ENCODE data around the gene NDOR1. TPM values are rescaled to one million over a fixed set of nuclear protein-coding genes. Genes with fewer than 3 reads are reported as not detected.

Gene NDOR1
- total RNA-seq, 1 donor from 2014 or later: 40.2 TPM

- Mint-ChIP-seq H3K4me3 (ENCODE audit: low read depth) (peak within 1 kb of the TSS; percentile 83), H3K9me3 (no peaks in the 10 kb centered on the region)
- intact Hi-C loops (cut with micrococcal nuclease): loop anchor here (1.0 to 5.0 kb wide), 3 partner anchors 12 to 73 kb away; partner anchors contain the start of genes ANAPC2 and SSNA1
These were observed 4.9 kb upstream of the NDOR1 start, which contains the start of gene TPRN for GRCh38 chr9:137200311-137201204. TSS of gene TPRN (minus strand) at chr9:137200741. CDS start at chr9:137200711, 30 bp downstream.

GRCh38 chr9:137201205-137201868 lies 4.2 kb upstream of the NDOR1 start:
- peak overlapping the region; percentile 82 for H3K4me3 Mint-ChIP-seq (ENCODE audit: low read depth)
- H3K9me3 Mint-ChIP-seq: no peaks in the 10 kb centered on the region
- no peak for DNase-seq (ENCODE audit: low spot score)
- H3K4me1 Mint-ChIP-seq (ENCODE audit: low read depth): peaks cover 21% of the 10 kb centered on the region
- intact Hi-C loops (cut with micrococcal nuclease): loop anchor here (5.0 kb wide), 1 partner anchor 74 kb away; no protein-coding TSS in a partner anchor
- H3K27ac Mint-ChIP-seq: peak overlapping the region; percentile 69
- H3K36me3 Mint-ChIP-seq (ENCODE audit: low read depth): peaks cover 9% of the 10 kb centered on the region
- no peaks in the 10 kb centered on the region for H3K27me3 Mint-ChIP-seq (ENCODE audit: low read depth)

More at GRCh38 chr9:137200311-137201204, 4.9 kb upstream of the NDOR1 start, which contains the start of gene TPRN:
- Mint-ChIP-seq H3K36me3 (ENCODE audit: low read depth) (peaks cover 9% of the 10 kb centered on the region), H3K27ac (peak within 1 kb of the TSS; percentile 69), H3K4me1 (ENCODE audit: low read depth) (peaks cover 20% of the 10 kb centered on the region), H3K27me3 (ENCODE audit: low read depth) (no peaks in the 10 kb centered on the region)
- peak; percentile 99 for DNase-seq (ENCODE audit: low spot score)

GRCh38 chr9:137202966-137203365 lies 2.5 kb upstream of the NDOR1 start:
- Mint-ChIP-seq H3K27me3 (ENCODE audit: low read depth) (no peaks in the 10 kb centered on the region), H3K4me1 (ENCODE audit: low read depth) (peaks cover 34% of the 10 kb centered on the region), H3K36me3 (ENCODE audit: low read depth) (peaks cover 22% of the 10 kb centered on the region), H3K9me3 (no peaks in the 10 kb centered on the region), H3K27ac (no peak overlapping the region), H3K4me3 (ENCODE audit: low read depth) (peak overlapping the region; percentile 8)
- intact Hi-C loops (cut with micrococcal nuclease): loop anchor here (5.0 kb wide), 1 partner anchor 76 kb away; no protein-coding TSS in a partner anchor
- DNase-seq (ENCODE audit: low spot score): no peak

GRCh38 chr9:137204731-137205125 lies 772 bp upstream of the NDOR1 start:
- intact Hi-C loops (cut with micrococcal nuclease): loop anchor here (1.0 to 5.0 kb wide), 2 partner anchors 16 to 77 kb away; partner anchors contain the start of genes ANAPC2 and SSNA1
- Mint-ChIP-seq H3K27ac (peak overlapping the region; percentile 82), H3K36me3 (ENCODE audit: low read depth) (peaks cover 31% of the 10 kb centered on the region), H3K27me3 (ENCODE audit: low read depth) (no peaks in the 10 kb centered on the region), H3K4me1 (ENCODE audit: low read depth) (peaks cover 32% of the 10 kb centered on the region), H3K9me3 (no peaks in the 10 kb centered on the region), H3K4me3 (ENCODE audit: low read depth) (peak overlapping the region; percentile 93)
- no peak for DNase-seq (ENCODE audit: low spot score)

- Mint-ChIP-seq H3K9me3 (no peaks in the 10 kb centered on the region), H3K4me3 (ENCODE audit: low read depth) (peak overlapping the region; percentile 93), H3K36me3 (ENCODE audit: low read depth) (peaks cover 31% of the 10 kb centered on the region), H3K27me3 (ENCODE audit: low read depth) (no peaks in the 10 kb centered on the region), H3K27ac (peak overlapping the region; percentile 87), H3K4me1 (ENCODE audit: low read depth) (peaks cover 28% of the 10 kb centered on the region)
- intact Hi-C loops (cut with micrococcal nuclease): no loop called here
- no peak for DNase-seq (ENCODE audit: low spot score)
These were observed 1.1 kb downstream of the NDOR1 start for GRCh38 chr9:137206602-137207001.

- H3K9me3 Mint-ChIP-seq: no peaks in the 10 kb centered on the region
- H3K27ac Mint-ChIP-seq: no peak overlapping the region
- H3K4me1 Mint-ChIP-seq (ENCODE audit: low read depth): peaks cover 11% of the 10 kb centered on the region
- H3K36me3 Mint-ChIP-seq (ENCODE audit: low read depth): peaks cover 24% of the 10 kb centered on the region
- no peak overlapping the region for H3K4me3 Mint-ChIP-seq (ENCODE audit: low read depth)
- no peak for DNase-seq (ENCODE audit: low spot score)
- no peaks in the 10 kb centered on the region for H3K27me3 Mint-ChIP-seq (ENCODE audit: low read depth)
- intact Hi-C loops (cut with micrococcal nuclease): no loop called here
These were observed 6.0 kb downstream of the NDOR1 start for GRCh38 chr9:137211532-137211931.

- no peak overlapping the region for H3K4me3 Mint-ChIP-seq (ENCODE audit: low read depth)
- no peak for DNase-seq (ENCODE audit: low spot score)
- H3K27me3 Mint-ChIP-seq (ENCODE audit: low read depth): no peaks in the 10 kb centered on the region
- H3K27ac Mint-ChIP-seq: no peak overlapping the region
- no peaks in the 10 kb centered on the region for H3K9me3 Mint-ChIP-seq
- H3K36me3 Mint-ChIP-seq (ENCODE audit: low read depth): peaks cover 14% of the 10 kb centered on the region
- peaks cover 1% of the 10 kb centered on the region for H3K4me1 Mint-ChIP-seq (ENCODE audit: low read depth)
- intact Hi-C loops (cut with micrococcal nuclease): no loop called here
These were observed 7.0 kb downstream of the NDOR1 start for GRCh38 chr9:137212520-137212919.

- intact Hi-C loops (cut with micrococcal nuclease): no loop called here
These were observed 7.9 kb downstream of the NDOR1 start for GRCh38 chr9:137213160-137214060.

GRCh38 chr9:137214620-137215019 lies 9.1 kb downstream of the NDOR1 start:
- H3K27me3 Mint-ChIP-seq (ENCODE audit: low read depth): no peaks in the 10 kb centered on the region
- no peak for DNase-seq (ENCODE audit: low spot score)
- intact Hi-C loops (cut with micrococcal nuclease): no loop called here
- no peaks in the 10 kb centered on the region for H3K9me3 Mint-ChIP-seq
- H3K36me3 Mint-ChIP-seq (ENCODE audit: low read depth): peaks cover 3% of the 10 kb centered on the region
- no peaks in the 10 kb centered on the region for H3K4me1 Mint-ChIP-seq (ENCODE audit: low read depth)
- no peak overlapping the region for H3K27ac Mint-ChIP-seq
- H3K4me3 Mint-ChIP-seq (ENCODE audit: low read depth): no peak overlapping the region

More at GRCh38 chr9:137213160-137214060, 7.9 kb downstream of the NDOR1 start:
- Mint-ChIP-seq H3K4me3 (ENCODE audit: low read depth) (no peak overlapping the region), H3K27ac (no peak overlapping the region), H3K27me3 (ENCODE audit: low read depth) (no peaks in the 10 kb centered on the region), H3K36me3 (ENCODE audit: low read depth) (peaks cover 10% of the 10 kb centered on the region), H3K9me3 (no peaks in the 10 kb centered on the region), H3K4me1 (ENCODE audit: low read depth) (no peaks in the 10 kb centered on the region)
- DNase-seq (ENCODE audit: low spot score): no peak

- DNase-seq (ENCODE audit: low spot score): no peak
- intact Hi-C loops (cut with micrococcal nuclease): no loop called here
- peaks cover 3% of the 10 kb centered on the region for H3K36me3 Mint-ChIP-seq (ENCODE audit: low read depth)
- H3K27ac Mint-ChIP-seq: no peak overlapping the region
- no peaks in the 10 kb centered on the region for H3K4me1 Mint-ChIP-seq (ENCODE audit: low read depth)
- no peaks in the 10 kb centered on the region for H3K27me3 Mint-ChIP-seq (ENCODE audit: low read depth)
- H3K9me3 Mint-ChIP-seq: no peaks in the 10 kb centered on the region
- H3K4me3 Mint-ChIP-seq (ENCODE audit: low read depth): no peak overlapping the region
These were observed 9.9 kb downstream of the NDOR1 start for GRCh38 chr9:137215196-137215986.

- H3K36me3 Mint-ChIP-seq (ENCODE audit: low read depth): peaks cover 3% of the 10 kb centered on the region
- no peak overlapping the region for H3K27ac Mint-ChIP-seq
- intact Hi-C loops (cut with micrococcal nuclease): no loop called here
These were observed 10.9 kb downstream of the NDOR1 start for GRCh38 chr9:137216188-137216965.

More at GRCh38 chr9:137216188-137216965, 10.9 kb downstream of the NDOR1 start:
- H3K27me3 Mint-ChIP-seq (ENCODE audit: low read depth): no peaks in the 10 kb centered on the region
- no peak overlapping the region for H3K4me3 Mint-ChIP-seq (ENCODE audit: low read depth)
- no peaks in the 10 kb centered on the region for H3K9me3 Mint-ChIP-seq
- no peak for DNase-seq (ENCODE audit: low spot score)
- H3K4me1 Mint-ChIP-seq (ENCODE audit: low read depth): no peaks in the 10 kb centered on the region
